Liver (tissue), 3 donors: ENCODE data around the gene LHFPL6.

Experiments used
- CTCF ChIP-seq: fragments of 150-350 bp; IDR thresholded peaks from 2 replicates; pipeline ENCODE4 v1.5.1; 2017; ENCODE audit warnings: improper control_type of control experiment, low read depth, low read length; ENCODE audit not compliant: missing input control
- EGR1 ChIP-seq, 2 donors: IDR thresholded peaks; 2 replicates each; pipeline ENCODE4 v1.6.1; 2016 to 2018; ENCODE audit warnings: antibody characterized with exemption in 2 of 2, low read depth in 2 of 2
- RAD21 ChIP-seq, 2 donors: IDR thresholded peaks; 2 replicates each; pipeline ENCODE4 v1.6.1; 2016; ENCODE audit warnings: antibody characterized with exemption in 2 of 2, mild to moderate bottlenecking in 2 of 2
- donor health status: healthy.
- donor health status: healthy.

- TF ChIP-seq RAD21 (IDR thresholded peaks at IDR 0.05) (no peak), EGR1 (IDR thresholded peaks at IDR 0.05; ENCODE audit: low read depth in 2 of 2) (no peak), CTCF (no peak)
Observed at GRCh38 chr13:39494006-39494405, 109.0 kb downstream of the LHFPL6 start.
